Chondrocyte (in vitro differentiated cells): ENCODE results near the gene ASPDH. TPM values are rescaled to one million over a fixed set of nuclear protein-coding genes. Genes with fewer than 3 reads are reported as not detected.

Experiments
- DNase-seq: peaks from one replicate; pipeline ENCODE4 v3.0.0; 2021; ENCODE audit warnings: mixed read lengths, low spot score
- H3K27ac Mint-ChIP-seq: one replicate; pipeline ENCODE4 v1.8.0; 2021; ENCODE audit warnings: mild to moderate bottlenecking, moderate library complexity, mixed read lengths; ENCODE audit not compliant: unreplicated experiment
- H3K27me3 Mint-ChIP-seq: 2 replicates; pipeline ENCODE4 v1.8.0; 2021; ENCODE audit warnings: low read depth, mixed read lengths
- H3K36me3 Mint-ChIP-seq: 2 replicates; pipeline ENCODE4 v1.8.0; 2021; ENCODE audit warnings: low read depth, mixed read lengths
- H3K4me1 Mint-ChIP-seq: 2 replicates; pipeline ENCODE4 v1.8.0; 2021; ENCODE audit warnings: low read depth, mild to moderate bottlenecking, mixed read lengths
- H3K4me3 Mint-ChIP-seq: one replicate; pipeline ENCODE4 v1.8.0; 2021; ENCODE audit warnings: mild to moderate bottlenecking, moderate library complexity, mixed read lengths; ENCODE audit not compliant: unreplicated experiment
- H3K9me3 Mint-ChIP-seq: 2 replicates; pipeline ENCODE4 v1.8.0; 2021; ENCODE audit warnings: low read depth, mixed read lengths
- total RNA-seq: library from RNA; stranded (reverse); gene quantifications from 3 replicates; pipeline ENCODE4 v1.2.1, GENCODE V29; 2021
- TF ChIP-seq, protein P1 (sequence below): fragments of 200-600 bp; sonication (generic); IDR thresholded peaks from 2 replicates; pipeline ENCODE4 v1.5.0; 2021; ENCODE audit warnings: antibody characterized with exemption, mild to moderate bottlenecking, moderate library complexity

Gene ASPDH
- total RNA-seq, 1 donor from 2014 or later = not detected

DNA sequence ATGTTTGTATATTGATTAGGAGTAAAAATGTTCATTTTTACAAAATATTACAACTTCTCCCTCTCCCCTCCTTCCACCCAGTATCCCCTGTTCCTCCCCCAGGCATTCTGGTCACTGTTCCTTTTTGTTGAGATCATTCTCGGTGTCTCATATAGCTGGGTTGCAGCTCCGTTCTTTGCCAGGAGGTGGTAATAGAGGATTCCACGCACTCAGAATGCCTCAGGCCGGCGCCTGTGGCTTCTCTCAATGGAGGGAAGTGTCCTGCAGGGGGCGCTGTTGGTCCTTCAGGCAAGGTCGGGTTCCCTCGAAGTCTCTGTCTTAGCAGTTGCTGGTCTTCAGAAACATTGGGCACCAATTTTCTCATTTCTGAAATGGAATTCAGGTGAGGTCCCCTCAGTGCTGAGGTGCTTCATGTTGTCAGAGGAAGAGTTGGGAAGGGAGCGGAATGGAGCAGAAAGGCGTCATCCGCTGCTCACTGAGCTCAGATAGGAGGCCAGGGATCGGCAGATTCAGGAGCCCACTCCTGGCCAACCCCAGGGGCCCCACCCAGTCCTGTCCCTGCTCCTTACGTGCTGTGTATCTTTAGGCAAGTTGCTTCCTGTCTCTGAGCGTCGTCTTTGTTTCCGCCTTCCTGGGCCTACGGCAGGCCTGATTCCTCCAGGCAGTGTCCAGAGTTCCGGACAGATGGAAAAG, 26.7 kb downstream of the ASPDH start:
- Mint-ChIP-seq H3K4me3 (no peak overlapping the region), H3K27me3 (peaks cover 56% of the 10 kb centered on the region), H3K9me3 (peaks cover 5% of the 10 kb centered on the region), H3K27ac (no peak overlapping the region), H3K36me3 (peaks cover 20% of the 10 kb centered on the region), H3K4me1 (peaks cover 7% of the 10 kb centered on the region)
- TF ChIP-seq, protein P1, sequence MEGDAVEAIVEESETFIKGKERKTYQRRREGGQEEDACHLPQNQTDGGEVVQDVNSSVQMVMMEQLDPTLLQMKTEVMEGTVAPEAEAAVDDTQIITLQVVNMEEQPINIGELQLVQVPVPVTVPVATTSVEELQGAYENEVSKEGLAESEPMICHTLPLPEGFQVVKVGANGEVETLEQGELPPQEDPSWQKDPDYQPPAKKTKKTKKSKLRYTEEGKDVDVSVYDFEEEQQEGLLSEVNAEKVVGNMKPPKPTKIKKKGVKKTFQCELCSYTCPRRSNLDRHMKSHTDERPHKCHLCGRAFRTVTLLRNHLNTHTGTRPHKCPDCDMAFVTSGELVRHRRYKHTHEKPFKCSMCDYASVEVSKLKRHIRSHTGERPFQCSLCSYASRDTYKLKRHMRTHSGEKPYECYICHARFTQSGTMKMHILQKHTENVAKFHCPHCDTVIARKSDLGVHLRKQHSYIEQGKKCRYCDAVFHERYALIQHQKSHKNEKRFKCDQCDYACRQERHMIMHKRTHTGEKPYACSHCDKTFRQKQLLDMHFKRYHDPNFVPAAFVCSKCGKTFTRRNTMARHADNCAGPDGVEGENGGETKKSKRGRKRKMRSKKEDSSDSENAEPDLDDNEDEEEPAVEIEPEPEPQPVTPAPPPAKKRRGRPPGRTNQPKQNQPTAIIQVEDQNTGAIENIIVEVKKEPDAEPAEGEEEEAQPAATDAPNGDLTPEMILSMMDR = peak; percentile 74
- peak; percentile 40 for DNase-seq

DNA sequence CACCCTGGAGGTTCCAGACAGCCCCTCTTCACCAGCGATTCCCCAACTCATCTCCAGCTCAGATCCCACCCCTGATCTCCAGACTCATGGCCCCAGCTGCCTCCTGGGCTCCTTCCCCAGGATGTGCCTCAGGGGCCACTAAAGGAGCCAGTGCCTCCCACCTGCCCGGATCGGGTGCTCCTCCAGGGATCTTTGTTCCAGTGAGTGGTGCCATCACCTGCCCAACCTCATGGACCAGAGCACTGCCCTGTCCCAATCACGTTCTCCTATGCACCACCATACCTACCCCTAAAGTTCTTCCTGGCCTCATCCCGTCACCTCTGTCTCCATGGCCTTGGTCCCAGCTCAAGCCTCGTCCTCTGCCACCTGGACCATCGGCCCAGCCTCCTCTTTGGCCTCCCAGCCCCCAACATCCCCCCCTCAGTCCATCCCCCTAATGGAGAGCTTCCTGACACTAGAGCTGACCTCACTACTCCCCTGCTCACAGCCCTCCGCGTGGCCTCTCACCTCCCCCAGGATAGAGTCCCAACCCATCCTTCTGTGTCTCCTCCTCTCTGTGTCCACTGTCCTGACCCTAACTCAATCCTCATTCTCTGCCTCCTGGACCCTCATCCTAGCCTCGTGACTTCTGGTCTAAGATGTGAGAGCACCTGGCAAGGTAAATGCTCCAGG, 28.3 kb downstream of the ASPDH start:
- Mint-ChIP-seq H3K36me3 (peaks cover 22% of the 10 kb centered on the region), H3K27ac (no peak overlapping the region)

DNA sequence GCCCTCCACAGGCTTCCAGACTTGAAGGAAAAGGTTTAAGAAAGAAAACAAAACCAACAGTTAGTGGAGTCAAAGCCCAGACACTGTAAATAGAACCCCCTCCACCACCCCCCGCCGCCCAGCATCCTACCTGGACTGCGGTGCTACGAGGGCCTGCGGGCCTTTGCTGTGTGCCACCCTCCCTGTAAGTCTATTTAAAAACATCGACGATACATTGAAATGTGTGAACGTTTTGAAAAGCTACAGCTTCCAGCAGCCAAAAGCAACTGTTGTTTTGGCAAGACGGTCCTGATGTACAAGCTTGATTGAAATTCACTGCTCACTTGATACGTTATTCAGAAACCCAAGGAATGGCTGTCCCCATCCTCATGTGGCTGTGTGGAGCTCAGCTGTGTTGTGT, 30.8 kb downstream of the ASPDH start:
- Mint-ChIP-seq H3K27ac (no peak overlapping the region), H3K27me3 (peaks cover 24% of the 10 kb centered on the region), H3K9me3 (peaks cover 5% of the 10 kb centered on the region), H3K36me3 (peaks cover 19% of the 10 kb centered on the region), H3K4me3 (no peak overlapping the region), H3K4me1 (peaks cover 4% of the 10 kb centered on the region)
- TF ChIP-seq, protein P1 = no peak
- peak; percentile 37 for DNase-seq

More for the DNA sequence above, 28.3 kb downstream of the ASPDH start:
- Mint-ChIP-seq H3K9me3 (peaks cover 5% of the 10 kb centered on the region), H3K4me3 (no peak overlapping the region), H3K4me1 (no peaks in the 10 kb centered on the region), H3K27me3 (peaks cover 41% of the 10 kb centered on the region)
- peak; percentile 49 for DNase-seq
- TF ChIP-seq, protein P1 = no peak

DNA sequence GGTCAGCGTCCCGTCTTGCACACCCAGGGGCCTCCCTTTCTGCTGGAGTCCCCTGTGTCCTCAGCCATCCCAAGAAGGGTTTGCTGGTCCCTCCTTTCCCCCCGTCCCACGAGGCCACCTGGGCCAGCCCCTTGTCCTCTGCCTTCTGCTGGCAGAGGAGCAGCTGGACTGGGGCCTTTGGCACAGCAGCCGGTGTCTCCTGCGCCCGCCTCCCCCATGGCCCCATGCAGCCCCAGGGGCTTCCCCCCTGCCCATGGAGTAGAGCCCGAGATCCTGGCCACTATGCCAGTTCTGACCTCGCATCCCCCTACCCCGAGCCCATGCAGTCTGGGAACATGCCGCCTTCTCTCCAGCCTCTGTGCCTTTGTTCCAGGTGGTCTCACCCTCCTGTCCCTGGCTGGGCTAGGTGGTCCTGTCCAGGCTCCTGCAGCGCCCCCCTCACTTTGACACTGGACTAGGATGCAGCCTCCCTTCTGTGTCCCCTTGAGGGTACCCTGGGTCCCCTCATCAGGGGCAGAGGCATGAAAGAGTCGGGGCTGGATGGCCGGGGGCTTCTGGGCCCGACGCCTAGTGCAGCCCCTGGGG, 31.4 kb downstream of the ASPDH start:
- Mint-ChIP-seq H3K4me1 (peaks cover 9% of the 10 kb centered on the region), H3K9me3 (peaks cover 5% of the 10 kb centered on the region), H3K27me3 (peaks cover 19% of the 10 kb centered on the region), H3K4me3 (no peak overlapping the region), H3K27ac (no peak overlapping the region), H3K36me3 (peaks cover 19% of the 10 kb centered on the region)
- peak; percentile 86 for DNase-seq
- TF ChIP-seq, protein P1 = no peak

DNA sequence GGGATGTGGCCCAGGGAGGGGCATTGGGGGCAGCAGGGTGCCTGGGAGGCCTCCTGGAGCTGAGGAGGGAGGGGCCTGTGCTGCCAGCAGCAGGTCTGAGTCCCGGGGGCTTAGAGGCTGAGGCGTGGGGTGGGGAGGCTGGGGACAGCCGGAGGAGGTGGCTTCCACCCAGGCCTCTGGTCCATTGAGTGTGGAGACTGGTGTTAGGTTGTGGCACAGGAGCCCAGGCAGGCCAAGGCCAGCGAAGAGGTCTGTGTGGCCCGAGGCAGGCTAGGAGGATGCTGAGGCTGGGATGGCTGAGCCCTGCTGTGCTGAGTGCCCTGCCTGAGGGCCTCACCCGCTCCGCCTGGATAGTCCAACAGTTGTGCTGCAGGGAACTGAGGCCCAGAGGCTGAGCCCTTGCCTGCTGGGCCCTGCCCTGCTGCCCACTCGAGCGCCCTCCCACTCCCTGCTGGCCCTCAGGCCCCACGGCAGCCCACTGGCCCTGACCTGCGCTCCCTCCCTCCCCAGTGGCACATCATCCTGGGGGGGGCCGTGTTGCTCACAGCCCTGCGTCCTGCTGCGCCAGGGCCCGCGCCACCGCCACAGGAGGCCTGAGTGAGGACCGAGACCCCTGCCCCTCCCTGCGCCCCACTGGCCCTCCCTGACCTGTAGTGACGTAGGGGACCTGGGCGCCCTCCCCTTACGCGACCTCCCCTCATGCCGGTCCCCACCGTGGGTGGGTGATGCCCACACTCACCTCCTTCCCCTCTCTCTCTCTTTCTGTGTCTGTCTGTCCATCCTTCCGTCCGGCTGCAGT, 32.2 kb downstream of the ASPDH start:
- Mint-ChIP-seq H3K9me3 (peaks cover 2% of the 10 kb centered on the region), H3K4me1 (peaks cover 16% of the 10 kb centered on the region), H3K27ac (no peak overlapping the region), H3K36me3 (peaks cover 17% of the 10 kb centered on the region), H3K4me3 (no peak overlapping the region), H3K27me3 (peaks cover 11% of the 10 kb centered on the region)
- peak; percentile 90 for DNase-seq
- TF ChIP-seq, protein P1 = no peak
